Upper lobe of left lung (tissue), 4 donors: Measurements from ENCODE around the gene PAF1.

Experiments
- CTCF ChIP-seq, 6 experiments: fragments of 450-650 bp in 4 of 6; fragments of 200-600 bp in 2 of 6; sonication (generic) in 2 of 6; IDR thresholded peaks; one replicate each; pipeline ENCODE4 v1.5.1; 2016 to 2019; ENCODE audit warnings: antibody characterized with exemption in 6 of 6
- EP300 ChIP-seq, 4 donors: sonication (generic); formaldehyde crosslinking; IDR thresholded peaks; one replicate each; pipeline ENCODE4 v1.5.1; 2017; ENCODE audit warnings: antibody characterized with exemption in 4 of 4, control low read depth in 2 of 4
- POLR2A ChIP-seq, 4 donors: fragments of 450-650 bp; IDR thresholded peaks; one replicate each; pipeline ENCODE4 v1.5.1; 2016 to 2017; ENCODE audit warnings: antibody characterized with exemption in 4 of 4, mild to moderate bottlenecking in 2 of 4

GRCh38 chr19:39380521-39381502 lies 10.1 kb downstream of the PAF1 start:
- TF ChIP-seq POLR2A (IDR thresholded peaks at IDR 0.05) (no peak), CTCF (IDR thresholded peaks at IDR 0.05) (no peak), EP300 (IDR thresholded peaks at IDR 0.05) (no peak)
